CD4-positive, CD25-positive, alpha-beta regulatory T cell (primary cell): ENCODE measurements around the gene FSTL4. TPM values are rescaled to one million over a fixed set of nuclear protein-coding genes. Genes with fewer than 3 reads are reported as not detected.
A peak's percentile ranks its signal among the peaks of the same experiment; 100 is the strongest.

Experiments
- ATAC-seq, 2 donors: fragments of 150-1000 bp; cut with Tn5 transposase; one replicate each; pipeline ENCODE4 v1.10.0; 2021; ENCODE audit warnings: low read depth in 2 of 2, moderate number of reproducible peaks in 2 of 2, moderate library complexity in 1 of 2
- DNase-seq, 3 donors: peaks; one replicate each; pipeline versions ENCODE4 v3.0.0 to v3.0.0-alpha.2; 2012 to 2022; ENCODE audit warnings: mixed read lengths in 1 of 3
- H3K27ac ChIP-seq: one replicate; pipeline ENCODE4 v1.7.0; 2013; ENCODE audit warnings: mild to moderate bottlenecking, low read length; ENCODE audit not compliant: insufficient read depth, poor library complexity, severe bottlenecking
- H3K27me3 ChIP-seq: one replicate; pipeline ENCODE4 v1.7.0; 2013; ENCODE audit warnings: low read length; ENCODE audit not compliant: control insufficient read depth, insufficient read depth
- H3K36me3 ChIP-seq: one replicate; pipeline ENCODE4 v1.7.0; 2013; ENCODE audit warnings: mild to moderate bottlenecking, low read length, moderate library complexity; ENCODE audit not compliant: control insufficient read depth, insufficient read depth
- H3K4me1 ChIP-seq: 2 replicates; pipeline ENCODE4 v1.7.0; 2013; ENCODE audit warnings: mild to moderate bottlenecking, low read length; ENCODE audit not compliant: insufficient read depth, control insufficient read depth, poor library complexity, severe bottlenecking
- H3K4me3 ChIP-seq: one replicate; pipeline ENCODE4 v1.7.0; 2013; ENCODE audit warnings: low read depth, mild to moderate bottlenecking, low read length, moderate library complexity
- H3K9me3 ChIP-seq, 2 experiments: 1 replicate in 1 of 2; 2 replicates in 1 of 2; pipeline ENCODE4 v1.7.0; 2013; ENCODE audit warnings: low read length in 2 of 2, mild to moderate bottlenecking in 1 of 2, moderate library complexity in 1 of 2; ENCODE audit not compliant: control insufficient read depth in 2 of 2
- H3K27ac Mint-ChIP-seq, 3 donors: one replicate each; pipeline ENCODE4 v1.8.0; 2020 to 2022; ENCODE audit warnings: mild to moderate bottlenecking in 3 of 3, mixed read lengths in 3 of 3, moderate library complexity in 2 of 3
- H3K27me3 Mint-ChIP-seq: one replicate; pipeline ENCODE4 v1.8.0; 2022; ENCODE audit warnings: mild to moderate bottlenecking, mixed read lengths
- H3K36me3 Mint-ChIP-seq: one replicate; pipeline ENCODE4 v1.8.0; 2020; ENCODE audit warnings: mixed read lengths
- H3K4me1 Mint-ChIP-seq, 4 donors: one replicate each; pipeline ENCODE4 v1.8.0; 2020 to 2022; ENCODE audit warnings: mixed read lengths in 4 of 4, mild to moderate bottlenecking in 1 of 4
- H3K4me3 Mint-ChIP-seq, 4 donors: one replicate each; pipeline ENCODE4 v1.8.0; 2020 to 2022; ENCODE audit warnings: mild to moderate bottlenecking in 4 of 4, mixed read lengths in 4 of 4, moderate library complexity in 3 of 4
- H3K9me3 Mint-ChIP-seq, 7 donors: one replicate each; pipeline ENCODE4 v1.8.0; 2020 to 2022; ENCODE audit warnings: mixed read lengths in 7 of 7, mild to moderate bottlenecking in 3 of 7, moderate library complexity in 2 of 7
- polyA plus RNA-seq, 4 donors: library from polyadenylated mRNA; unstranded; fragments of 300-500 nt; fragmentation: Illumina TruSeq; gene quantifications; one replicate each; pipeline ENCODE4 v1.2.3, GENCODE V29; 2021
- total RNA-seq: library from RNA; stranded (reverse); gene quantifications from one replicate; pipeline ENCODE4 v1.2.3, GENCODE V29; 2022

Gene FSTL4
- total and polyA plus RNA-seq, 5 donors from 2014 or later, result 0.57 TPM; not detected in 4

GRCh38 chr5:133368916-133369783 lies 243.2 kb downstream of the FSTL4 start:
- H3K4me1 Mint-ChIP-seq, result no peaks in the 10 kb centered on the region
- no peak overlapping the region for H3K4me3 Mint-ChIP-seq
- ATAC-seq, result no peak
- Histone ChIP-seq H3K4me1 (no peaks in the 10 kb centered on the region), H3K27ac (no peak overlapping the region), H3K9me3 (no peaks in the 10 kb centered on the region), H3K4me3 (no peak overlapping the region), H3K36me3 (no peaks in the 10 kb centered on the region), H3K27me3 (no peaks in the 10 kb centered on the region)
- no peaks in the 10 kb centered on the region for H3K36me3 Mint-ChIP-seq
- H3K27me3 Mint-ChIP-seq, result peaks cover 17% of the 10 kb centered on the region
- no peaks in the 10 kb centered on the region for H3K9me3 Mint-ChIP-seq
- H3K27ac Mint-ChIP-seq, result no peak overlapping the region
- DNase-seq, result no peak

DNA sequence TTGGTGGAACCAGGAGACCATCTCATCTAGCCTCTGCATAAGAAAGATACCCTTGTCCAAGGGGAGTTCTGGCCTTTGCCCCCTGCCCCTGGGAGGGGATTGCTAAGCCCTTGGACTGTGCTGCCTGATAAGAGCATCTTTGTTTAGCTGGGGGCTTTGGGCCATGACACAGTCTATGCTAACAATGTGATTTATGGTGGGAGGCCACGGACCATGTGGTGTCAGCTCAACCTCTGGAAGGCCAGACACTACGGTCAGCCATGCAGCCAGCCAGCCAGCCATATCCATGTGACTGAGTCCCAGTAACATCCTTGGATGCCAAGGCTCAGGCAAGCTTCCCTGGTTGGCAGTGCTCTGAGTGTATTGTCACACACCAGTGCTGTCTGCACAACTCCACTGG lies 244.4 kb downstream of the FSTL4 start:
- Mint-ChIP-seq H3K4me1 (no peaks in the 10 kb centered on the region), H3K36me3 (no peaks in the 10 kb centered on the region), H3K27ac (no peak overlapping the region), H3K27me3 (peaks cover 19% of the 10 kb centered on the region), H3K9me3 (no peaks in the 10 kb centered on the region), H3K4me3 (no peak overlapping the region)
- DNase-seq (no peak), ATAC-seq (no peak)
- Histone ChIP-seq H3K4me3 (no peak overlapping the region), H3K36me3 (no peaks in the 10 kb centered on the region), H3K9me3 (no peaks in the 10 kb centered on the region), H3K27me3 (no peaks in the 10 kb centered on the region), H3K27ac (no peak overlapping the region), H3K4me1 (no peaks in the 10 kb centered on the region)

- ATAC-seq (no peak), DNase-seq (no peak)
- no peaks in the 10 kb centered on the region for H3K36me3 Mint-ChIP-seq
- H3K4me1 ChIP-seq, result no peaks in the 10 kb centered on the region
- no peak overlapping the region for H3K27ac Mint-ChIP-seq
- H3K4me3 Mint-ChIP-seq, result no peak overlapping the region
- no peaks in the 10 kb centered on the region for H3K9me3 ChIP-seq
- no peaks in the 10 kb centered on the region for H3K36me3 ChIP-seq
- no peak overlapping the region for H3K4me3 ChIP-seq
- H3K27me3 Mint-ChIP-seq, result peaks cover 19% of the 10 kb centered on the region
- no peaks in the 10 kb centered on the region for H3K9me3 Mint-ChIP-seq
- no peaks in the 10 kb centered on the region for H3K4me1 Mint-ChIP-seq
- no peak overlapping the region for H3K27ac ChIP-seq
- no peaks in the 10 kb centered on the region for H3K27me3 ChIP-seq
These were observed 245.1 kb downstream of the FSTL4 start for GRCh38 chr5:133367071-133367786.

DNA sequence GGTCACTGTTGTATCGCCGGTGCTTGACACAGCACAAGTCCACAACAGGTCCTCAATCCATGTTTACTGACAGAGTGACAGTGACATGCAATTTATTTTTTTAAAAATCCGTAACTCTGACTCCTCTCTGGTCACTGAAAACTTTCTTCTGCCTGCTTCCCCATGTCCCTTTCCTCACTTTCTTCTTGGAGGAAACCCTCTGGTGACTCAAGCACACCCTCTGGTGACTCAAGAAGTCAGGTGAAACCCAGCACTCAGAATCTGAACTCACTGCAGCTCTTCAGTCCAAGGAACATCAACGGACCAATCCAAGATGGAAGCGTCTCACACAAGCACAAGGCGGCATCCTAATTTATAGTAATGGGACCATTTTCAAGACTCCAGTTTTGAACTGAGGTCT lies 245.9 kb downstream of the FSTL4 start:
- ATAC-seq, result no peak
- Mint-ChIP-seq H3K9me3 (no peaks in the 10 kb centered on the region), H3K36me3 (no peaks in the 10 kb centered on the region), H3K27me3 (peaks cover 14% of the 10 kb centered on the region), H3K4me3 (no peak overlapping the region), H3K4me1 (no peaks in the 10 kb centered on the region), H3K27ac (peak overlapping the region in 1 of 3 donors; percentile 26)
- Histone ChIP-seq H3K4me3 (no peak overlapping the region), H3K4me1 (no peaks in the 10 kb centered on the region), H3K27me3 (no peaks in the 10 kb centered on the region), H3K27ac (no peak overlapping the region), H3K9me3 (no peaks in the 10 kb centered on the region), H3K36me3 (no peaks in the 10 kb centered on the region)
- no peak for DNase-seq

- Mint-ChIP-seq H3K36me3 (no peaks in the 10 kb centered on the region), H3K4me1 (no peaks in the 10 kb centered on the region), H3K27ac (no peak overlapping the region), H3K4me3 (no peak overlapping the region), H3K9me3 (no peaks in the 10 kb centered on the region), H3K27me3 (peaks cover 14% of the 10 kb centered on the region)
- Histone ChIP-seq H3K27ac (no peak overlapping the region), H3K4me3 (no peak overlapping the region), H3K36me3 (no peaks in the 10 kb centered on the region), H3K9me3 (no peaks in the 10 kb centered on the region), H3K27me3 (no peaks in the 10 kb centered on the region), H3K4me1 (no peaks in the 10 kb centered on the region)
- ATAC-seq (no peak), DNase-seq (no peak)
These were observed 246.6 kb downstream of the FSTL4 start for GRCh38 chr5:133365738-133366137.

DNA sequence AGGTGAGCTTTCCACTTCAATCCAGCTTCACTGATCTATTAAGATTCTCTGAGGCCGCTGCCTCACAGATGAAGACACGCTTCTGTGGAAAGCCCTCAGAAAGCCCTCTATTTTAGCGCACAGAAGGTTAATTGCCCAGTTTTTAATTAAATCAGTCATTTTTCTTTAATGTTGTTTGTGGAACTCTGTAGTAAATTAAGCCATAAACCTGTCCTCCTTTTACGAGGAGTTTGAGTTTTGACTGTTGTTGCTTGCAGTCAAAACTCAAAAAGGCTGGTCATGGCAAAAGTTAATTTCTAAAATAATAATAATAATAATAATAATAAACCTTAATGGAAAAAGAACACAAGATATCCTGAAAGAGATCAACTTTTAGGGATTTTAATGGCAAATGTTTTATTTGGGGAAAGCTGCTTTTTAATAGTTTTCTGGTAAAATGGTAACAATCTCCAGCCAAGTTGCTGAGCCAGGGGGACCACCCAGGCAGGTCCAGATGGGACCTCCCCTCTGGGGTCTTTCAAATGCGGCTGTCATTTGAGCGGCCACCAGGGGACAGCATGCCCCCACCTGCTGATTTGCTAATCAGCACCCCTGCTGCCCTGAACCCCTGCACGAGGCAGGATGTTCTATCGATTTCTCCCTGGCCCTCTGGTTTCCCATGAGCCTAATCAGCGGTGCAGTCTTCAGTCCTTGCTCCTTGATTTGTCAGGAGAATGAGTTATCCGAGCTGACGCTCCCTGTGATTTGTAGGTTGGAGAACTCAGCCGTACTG lies 247.2 kb downstream of the FSTL4 start:
- no peak overlapping the region for H3K4me3 Mint-ChIP-seq
- H3K27ac ChIP-seq, result no peak overlapping the region
- no peak overlapping the region for H3K27ac Mint-ChIP-seq
- no peaks in the 10 kb centered on the region for H3K9me3 ChIP-seq
- DNase-seq, result no peak
- no peaks in the 10 kb centered on the region for H3K27me3 ChIP-seq
- H3K4me1 Mint-ChIP-seq, result no peaks in the 10 kb centered on the region
- no peak for ATAC-seq
- H3K36me3 ChIP-seq, result no peaks in the 10 kb centered on the region
- no peaks in the 10 kb centered on the region for H3K4me1 ChIP-seq
- H3K4me3 ChIP-seq, result no peak overlapping the region
- H3K36me3 Mint-ChIP-seq, result no peaks in the 10 kb centered on the region
- peaks cover 14% of the 10 kb centered on the region for H3K27me3 Mint-ChIP-seq
- no peaks in the 10 kb centered on the region for H3K9me3 Mint-ChIP-seq

DNA sequence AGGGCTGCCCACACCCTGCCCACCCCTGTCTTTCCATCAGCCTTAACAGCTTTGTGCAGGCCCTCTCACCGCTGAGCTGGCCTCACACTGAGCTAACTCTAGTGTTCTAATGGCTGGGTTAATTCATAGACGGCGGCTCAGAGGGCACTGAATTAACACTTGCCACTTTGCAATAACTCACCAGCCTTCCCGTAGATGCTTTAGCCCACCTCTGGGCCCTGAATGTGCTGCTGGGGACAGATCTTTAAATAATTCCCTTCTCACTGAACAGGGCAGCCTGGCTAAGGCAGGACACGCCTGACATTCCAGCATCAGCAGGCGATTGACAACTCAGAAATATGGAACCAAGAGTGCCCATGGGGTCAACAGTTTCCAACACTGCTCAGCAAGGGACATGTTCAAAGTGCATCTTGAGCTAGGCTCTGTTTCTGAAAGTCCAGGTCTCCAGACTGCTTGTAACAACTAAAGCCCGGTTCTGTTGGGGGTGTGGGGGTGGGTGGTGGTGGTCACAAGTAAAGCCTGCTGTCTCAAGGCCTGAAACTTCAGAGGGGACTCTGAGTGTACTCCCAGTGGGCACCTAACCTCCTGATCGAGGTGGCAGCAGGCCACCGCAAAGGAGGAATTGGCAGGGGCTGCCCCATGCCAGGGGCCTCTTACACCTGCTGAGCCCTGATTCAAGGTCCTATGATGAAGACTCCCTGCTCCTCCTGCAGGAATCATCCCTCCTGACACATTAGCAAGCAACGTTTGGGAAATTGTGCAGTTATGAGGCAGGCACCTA lies 248.3 kb downstream of the FSTL4 start:
- Mint-ChIP-seq H3K9me3 (no peaks in the 10 kb centered on the region), H3K36me3 (no peaks in the 10 kb centered on the region), H3K4me1 (no peaks in the 10 kb centered on the region), H3K27ac (no peak overlapping the region), H3K27me3 (peaks cover 17% of the 10 kb centered on the region), H3K4me3 (no peak overlapping the region)
- no peaks in the 10 kb centered on the region for H3K27me3 ChIP-seq
- H3K9me3 ChIP-seq, result no peaks in the 10 kb centered on the region
- ATAC-seq (no peak), DNase-seq (no peak)
- H3K36me3 ChIP-seq, result no peaks in the 10 kb centered on the region
- no peak overlapping the region for H3K27ac ChIP-seq
- H3K4me3 ChIP-seq, result no peak overlapping the region
- no peaks in the 10 kb centered on the region for H3K4me1 ChIP-seq
